GM10266 (cell line): ENCODE measurements around the gene ELAVL2.

ENCODE experiments used
- DNase-seq: peaks from one replicate; pipeline ENCODE4 v3.0.0; 2012; ENCODE audit errors: extremely low spot score
- CTCF ChIP-seq: IDR thresholded peaks from 2 replicates; pipeline ENCODE4 v1.5.1; 2012; ENCODE audit warnings: mild to moderate bottlenecking, low read depth; ENCODE audit not compliant: control insufficient read depth, insufficient read depth; ENCODE audit errors: missing control alignments

The ELAVL2 gene

GRCh38 chr9:23826120-23826629 lies at the start of gene ELAVL2:
TSS of gene ELAVL2 (minus strand) at chr9:23826240. CDS start at chr9:23762234, 64,006 bp downstream.
- DNase-seq, result no peak
- no peak for TF ChIP-seq CTCF

- TF ChIP-seq CTCF, result no peak
These were observed 32.2 kb upstream of the ELAVL2 start for GRCh38 chr9:23858234-23858633.

GRCh38 chr9:23855873-23856604 lies 30.0 kb upstream of the ELAVL2 start:
- DNase-seq, result no peak
- no peak for TF ChIP-seq CTCF

More at GRCh38 chr9:23858234-23858633, 32.2 kb upstream of the ELAVL2 start:
- no peak for DNase-seq

- DNase-seq, result no peak
- TF ChIP-seq CTCF, result no peak
These were observed 24.9 kb upstream of the ELAVL2 start for GRCh38 chr9:23850690-23851629.

- TF ChIP-seq CTCF, result no peak
- no peak for DNase-seq
These were observed 24.2 kb upstream of the ELAVL2 start for GRCh38 chr9:23850242-23850689.

GRCh38 chr9:23849379-23850035 lies 23.5 kb upstream of the ELAVL2 start:
- no peak for DNase-seq
- TF ChIP-seq CTCF, result no peak
